ENCODE results near the gene CDKN3.

Gene CDKN3

DNA sequence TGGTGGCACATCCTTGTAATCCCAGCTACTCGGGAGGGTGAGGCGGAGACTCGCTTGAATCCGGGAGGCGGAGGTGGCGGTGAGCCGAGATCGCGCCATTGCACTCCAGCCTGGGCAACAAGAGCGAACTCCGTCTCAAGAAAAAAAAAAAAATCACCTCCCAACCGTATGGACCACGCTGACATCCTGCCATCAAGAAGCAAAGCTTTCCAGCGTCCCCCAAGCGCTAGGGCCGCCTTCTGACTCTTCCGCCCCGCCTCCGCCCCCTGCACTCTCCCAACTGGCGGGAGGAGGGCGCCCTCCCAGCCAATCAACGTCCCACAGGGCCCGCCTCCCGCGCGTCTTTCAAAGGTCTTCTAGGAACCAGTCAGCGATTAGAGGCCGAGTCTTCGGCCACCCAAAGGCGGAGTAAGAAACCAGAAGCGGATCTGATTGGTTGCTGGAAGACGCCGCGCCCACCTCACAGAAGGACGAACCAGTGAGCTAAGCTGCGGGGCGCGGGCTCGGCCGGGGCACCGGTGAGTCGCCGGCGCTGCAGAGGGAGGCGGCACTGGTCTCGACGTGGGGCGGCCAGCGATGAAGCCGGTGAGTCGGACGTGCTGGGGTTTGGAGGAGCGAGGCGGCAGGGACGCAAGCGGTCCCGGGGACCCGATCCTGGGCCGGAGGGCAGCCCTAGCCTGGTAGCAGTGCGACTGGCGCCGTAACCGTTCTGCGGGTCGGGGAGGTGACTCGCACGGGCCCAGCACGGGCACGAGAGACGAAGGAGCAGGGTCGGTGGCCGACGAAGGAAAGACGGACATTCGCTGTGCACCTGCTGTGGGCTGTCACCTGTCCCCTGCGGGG, at the start of gene CDKN3:
Gene CDKN3, plus strand, starts transcription at position 515 of the 843 bp plus-strand sequence. Its CDS starts 62 bp downstream, at position 577.
- DNase-seq: peak; percentile 99

DNA sequence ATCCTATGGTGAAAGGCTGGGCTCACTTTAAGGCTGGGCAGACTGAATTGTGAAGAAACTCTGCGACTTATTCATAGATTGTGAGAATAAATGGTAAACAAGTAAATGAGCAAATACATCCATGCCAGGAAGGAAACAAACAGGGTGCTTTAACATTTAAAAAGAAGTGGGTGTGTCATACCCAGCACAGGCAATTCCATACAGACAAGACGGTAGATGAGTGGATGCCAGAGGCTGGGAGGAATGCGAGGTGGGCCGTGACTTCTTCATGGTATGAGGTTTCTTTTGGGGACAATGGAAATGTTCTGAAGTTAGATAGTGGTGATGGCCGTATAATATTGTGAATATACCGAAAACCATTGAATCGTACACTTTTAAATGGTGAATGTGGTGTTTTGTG, 49.8 kb upstream of the CDKN3 start:
- DNase-seq: no peak

DNA sequence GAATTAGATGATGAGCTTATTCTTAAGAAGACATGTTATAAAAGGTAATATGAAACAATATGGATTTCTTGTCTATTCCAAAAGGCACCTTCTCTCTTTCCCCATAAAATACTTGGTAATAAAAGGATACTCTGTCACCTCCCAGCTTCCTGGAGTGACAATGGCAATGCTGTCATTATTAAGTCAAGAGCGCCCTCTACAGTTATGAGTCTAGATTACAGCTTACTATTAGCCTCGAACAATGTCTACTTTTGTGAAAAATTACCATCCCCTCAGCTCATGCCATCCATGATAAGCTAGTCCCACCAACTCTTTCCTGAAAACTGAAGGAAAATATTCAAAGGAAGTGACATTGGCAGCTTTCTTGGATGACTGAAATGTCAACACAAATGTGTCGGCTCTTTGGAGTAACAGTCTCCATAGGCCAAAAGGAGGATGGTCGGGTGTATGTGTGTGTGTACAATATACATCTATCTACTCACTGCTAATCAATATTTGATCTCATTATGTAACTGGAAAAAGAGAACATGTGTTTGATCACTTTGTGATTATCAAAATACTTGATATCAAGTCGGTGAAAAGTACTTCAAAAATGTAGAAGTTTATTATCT, 48.7 kb upstream of the CDKN3 start:
- DNase-seq: no peak

- no peak for DNase-seq
Measured at GRCh38 chr14:54348923-54349620, 47.7 kb upstream of the CDKN3 start.

- DNase-seq: no peak
Measured at GRCh38 chr14:54349713-54350112, 47.1 kb upstream of the CDKN3 start.

DNA sequence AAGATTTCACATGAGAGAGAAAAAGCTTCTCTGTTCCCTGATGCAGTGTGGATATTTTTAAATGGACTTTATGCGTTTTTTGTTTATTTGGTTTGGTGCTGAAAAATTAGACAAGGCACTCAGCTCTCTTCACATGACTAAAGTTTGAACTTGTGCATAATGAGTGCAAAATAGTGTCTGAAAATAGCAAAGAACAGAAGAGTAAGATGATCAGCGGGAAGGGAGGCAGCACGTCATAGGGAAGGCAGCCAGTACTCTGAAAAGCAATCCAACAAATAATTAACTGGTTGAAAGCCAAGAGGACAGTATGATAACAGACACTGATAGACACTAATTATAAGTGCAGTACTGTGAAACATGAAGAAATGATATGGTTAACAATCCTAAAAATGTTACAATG, 46.6 kb upstream of the CDKN3 start:
- DNase-seq: no peak

- DNase-seq: no peak
Measured at GRCh38 chr14:54353266-54353665, 43.5 kb upstream of the CDKN3 start.

- no peak for DNase-seq
Measured at GRCh38 chr14:54353694-54354093, 43.1 kb upstream of the CDKN3 start.

DNA sequence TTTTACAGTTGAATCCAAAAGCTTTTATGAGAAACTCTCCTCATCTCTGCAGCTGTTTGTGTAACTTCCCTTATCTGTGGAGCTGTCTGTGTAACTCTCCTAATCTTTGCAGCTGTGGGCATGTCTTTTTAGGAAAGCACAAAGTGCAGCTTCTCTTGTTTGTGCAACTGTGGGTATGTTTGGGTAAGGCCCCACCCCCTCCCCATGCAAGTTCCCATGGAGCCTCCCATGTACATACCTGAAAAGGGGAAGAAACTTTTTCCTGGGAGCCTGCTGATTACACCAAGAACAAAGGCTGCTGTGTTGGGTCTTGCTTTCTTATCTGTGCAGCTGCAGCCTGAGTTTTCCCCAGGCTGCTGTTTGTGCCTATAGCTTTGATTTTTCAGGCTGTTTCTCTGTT, 42.7 kb upstream of the CDKN3 start:
- no peak for DNase-seq

- DNase-seq: no peak
Measured at GRCh38 chr14:54354968-54355641, 41.7 kb upstream of the CDKN3 start.

DNA sequence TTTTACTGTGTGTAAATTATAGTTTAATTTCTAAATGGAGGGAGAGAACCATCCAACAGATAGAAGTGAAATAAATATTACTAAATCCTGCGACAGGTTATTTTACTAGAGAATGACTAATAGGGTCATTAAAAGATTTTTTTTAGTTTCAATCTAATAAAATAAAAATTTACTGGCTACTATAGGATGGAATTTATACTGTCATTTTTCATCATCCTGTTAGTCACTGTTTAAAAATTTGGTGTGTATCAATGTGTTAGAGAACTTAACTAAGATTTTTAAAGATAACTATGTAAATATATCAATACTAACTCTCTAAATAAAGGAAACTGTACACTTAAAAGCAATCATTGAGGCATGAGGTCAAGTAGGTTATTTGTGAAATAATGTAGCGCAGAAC, 41.1 kb upstream of the CDKN3 start:
- DNase-seq: no peak

- peak; percentile 71 for DNase-seq
Measured at GRCh38 chr14:54356172-54356571, 40.6 kb upstream of the CDKN3 start.

- DNase-seq: no peak
Measured at GRCh38 chr14:54360667-54361066, 36.1 kb upstream of the CDKN3 start.

- DNase-seq: no peak
Measured at GRCh38 chr14:54362089-54362504, 34.7 kb upstream of the CDKN3 start.

- no peak for DNase-seq
Measured at GRCh38 chr14:54362759-54363437, 33.9 kb upstream of the CDKN3 start.

DNA sequence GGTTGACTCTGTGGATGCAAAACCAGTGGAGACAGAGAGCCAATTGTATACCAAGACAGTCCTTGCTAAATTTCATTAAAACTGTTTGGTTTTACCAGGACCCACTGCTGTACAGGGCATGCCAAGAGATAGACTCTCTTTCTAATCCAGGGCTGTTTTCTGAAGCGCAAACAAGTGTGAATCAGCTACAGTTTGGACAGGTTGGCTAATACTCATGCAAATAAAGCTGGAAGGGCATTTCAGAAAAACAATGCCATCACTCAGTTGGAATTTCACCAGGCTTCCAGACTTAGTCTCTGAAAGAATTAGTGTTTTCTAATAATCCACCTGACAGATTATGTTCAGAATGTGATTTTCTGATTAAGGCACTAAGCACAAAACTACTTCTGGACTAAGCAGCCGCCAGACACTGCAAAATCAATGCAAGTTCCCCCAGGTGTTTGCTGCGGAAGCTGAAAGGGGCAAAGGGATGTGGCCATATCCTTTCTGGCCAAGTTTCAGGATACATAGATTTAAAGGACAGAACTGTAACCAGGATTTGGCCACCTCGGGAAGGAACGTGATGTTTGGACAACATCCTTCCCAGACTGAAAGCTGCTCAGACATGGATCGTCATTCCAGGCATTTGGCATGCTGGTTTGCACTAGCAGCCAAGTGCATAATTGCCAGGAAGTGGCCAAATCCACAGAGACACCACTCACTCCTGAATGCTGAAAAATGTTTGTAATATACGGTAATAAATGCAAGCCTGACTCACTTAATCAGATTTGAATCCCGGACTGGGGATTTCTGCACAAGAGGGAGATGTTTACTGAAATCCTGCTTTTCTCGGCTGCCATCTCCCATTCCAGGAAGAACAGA, 32.0 kb upstream of the CDKN3 start:
- peak; percentile 87 for DNase-seq

GRCh38 chr14:54366736-54367735, 29.8 kb upstream of the CDKN3 start:
- DNase-seq: peak; percentile 44

DNA sequence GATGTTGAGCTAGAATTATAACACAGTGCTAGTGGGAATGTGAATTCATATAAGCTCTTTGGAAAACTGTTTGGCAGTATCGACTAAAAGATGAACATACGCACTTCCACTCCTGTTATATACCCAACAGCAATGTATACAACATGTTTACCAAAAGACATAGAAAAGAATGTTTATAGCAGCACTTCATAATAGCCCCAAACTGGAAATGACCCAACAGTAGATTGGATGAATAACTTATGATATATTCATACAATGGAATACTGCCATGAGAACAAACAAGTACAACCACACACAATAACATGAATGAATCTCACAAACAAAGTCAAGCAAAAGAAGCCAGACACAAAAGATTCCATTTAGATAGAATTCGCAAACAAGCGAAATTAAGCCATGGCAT, 28.5 kb upstream of the CDKN3 start:
- no peak for DNase-seq

GRCh38 chr14:54369343-54369742, 27.5 kb upstream of the CDKN3 start:
- no peak for DNase-seq
